ENCODE results near the gene NUP42.

- TF ChIP-seq POLR2AphosphoS5 (IDR thresholded peaks at IDR 0.05; ENCODE audit: low read depth, low read length) (no peak), POLR2A (IDR thresholded peaks at IDR 0.05; ENCODE audit: low read depth, low read length) (no peak), TAF1 (IDR thresholded peaks at IDR 0.05; ENCODE audit: borderline replicate concordance, low read depth, low read length) (no peak)
These were observed 45.1 kb downstream of the NUP42 start for GRCh38 chr7:23226844-23227450.
